Gastrocnemius medialis (tissue), 4 donors: Measurements from ENCODE around the gene PIWIL4. TPM values are rescaled to one million over a fixed set of nuclear protein-coding genes. Genes with fewer than 3 reads are reported as not detected.

Source experiments
- ATAC-seq, 2 donors: fragments of 150-250 bp; one replicate each; pipeline ENCODE4 v1.9.1; 2016
- DNase-seq, 2 donors: peaks; one replicate each; pipeline ENCODE4 v3.0.0-alpha.2; 2019
- H3K27ac ChIP-seq, 4 donors: fragments of 200-600 bp; sonication (generic); 1 replicate in 1 of 4; 2 replicates in 3 of 4; pipeline ENCODE4 v1.5.1; 2016 to 2018; ENCODE audit warnings: mild to moderate bottlenecking in 2 of 4, moderate library complexity in 1 of 4
- H3K27me3 ChIP-seq, 3 donors: fragments of 200-600 bp; sonication (generic) in 2 of 3; 1 replicate in 1 of 3; 2 replicates in 2 of 3; pipeline versions ENCODE4 v1.5.1 to v1.6.0; 2016 to 2019; ENCODE audit warnings: mild to moderate bottlenecking in 1 of 3, moderate library complexity in 1 of 3
- H3K36me3 ChIP-seq, 2 donors: fragments of 200-600 bp; sonication (generic) in 1 of 2; one replicate each; pipeline ENCODE4 v1.5.1; 2017 to 2018
- H3K4me1 ChIP-seq, 2 donors: fragments of 200-600 bp; sonication (generic) in 1 of 2; one replicate each; pipeline ENCODE4 v1.5.1; 2016 to 2017; ENCODE audit warnings: mild to moderate bottlenecking in 2 of 2
- H3K4me3 ChIP-seq, 4 donors: fragments of 200-600 bp; sonication (generic) in 3 of 4; 1 replicate in 1 of 4; 2 replicates in 3 of 4; pipeline ENCODE4 v1.5.1; 2016 to 2019; ENCODE audit warnings: mild to moderate bottlenecking in 2 of 4
- H3K9me3 ChIP-seq, 3 donors: fragments of 200-600 bp; sonication (generic) in 2 of 3; 1 replicate in 1 of 3; 2 replicates in 2 of 3; pipeline ENCODE4 v1.5.1; 2016 to 2019
- CTCF ChIP-seq, 5 experiments: fragments of 450-650 bp in 3 of 5; fragments of 200-600 bp in 2 of 5; sonication (generic) in 2 of 5; IDR thresholded peaks in 4 of 5; conservative IDR thresholded peaks in 1 of 5; 1 replicate in 4 of 5; 2 replicates in 1 of 5; pipeline ENCODE4 v1.5.1; 2016 to 2019; ENCODE audit warnings: antibody characterized with exemption in 5 of 5, mild to moderate bottlenecking in 3 of 5, moderate library complexity in 3 of 5
- POLR2A ChIP-seq, 2 donors: fragments of 450-650 bp; IDR thresholded peaks; one replicate each; pipeline ENCODE4 v1.6.1; 2017; ENCODE audit warnings: antibody characterized with exemption in 2 of 2, mild to moderate bottlenecking in 2 of 2, moderate library complexity in 2 of 2
- in situ Hi-C, 4 donors: fragments of 200-750 bp; cut with MboI; loops; one replicate each; pipeline versions ENCODE4 v1.15.0 to v1.8.0; 2017; ENCODE audit warnings: low sequenced_read_pairs in 4 of 4
- intact Hi-C: fragments of 100-400 bp; cut with DNase I; formaldehyde crosslinking; loops from one replicate; pipeline ENCODE4 v1.15.1; 2023; ENCODE audit warnings: low total_unique reads
- total RNA-seq, 4 donors: library from RNA; depleted of rRNA; stranded (reverse); fragments of >200 nt; gene quantifications; one replicate each; pipeline versions ENCODE4 v1.1.0 to v1.2.3, GENCODE V29; 2016

The PIWIL4 gene
- total RNA-seq, 4 donors from 2014 or later: 0.70 to 2.1 (median 1.3) TPM

DNA sequence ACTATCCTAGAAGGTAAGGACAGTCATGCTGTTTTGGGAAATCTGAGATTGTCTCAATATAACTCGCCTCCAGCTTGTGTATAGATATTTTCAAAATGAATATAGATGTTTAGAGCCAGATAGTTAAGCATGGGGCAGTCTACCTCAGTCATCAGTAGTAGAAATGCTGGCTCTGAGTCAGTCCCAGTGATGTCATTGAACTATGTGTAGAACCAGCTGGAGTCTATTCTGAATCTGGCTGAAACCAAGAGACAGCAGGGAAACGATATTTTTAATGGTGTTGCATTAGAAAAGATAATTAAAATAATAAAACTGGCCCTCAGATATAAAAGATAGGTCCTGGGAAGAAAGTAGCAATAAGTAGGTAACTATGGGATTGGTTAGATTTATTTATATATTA lies 25.9 kb downstream of the PIWIL4 start:
- H3K4me1 ChIP-seq: no peaks in the 10 kb centered on the region
- no peak for DNase-seq
- no peak overlapping the region for H3K4me3 ChIP-seq
- H3K9me3 ChIP-seq: no peaks in the 10 kb centered on the region
- H3K27me3 ChIP-seq: no peaks in the 10 kb centered on the region
- no peak overlapping the region for H3K27ac ChIP-seq
- in situ Hi-C loops: no loop called here
- no peak for ATAC-seq
- intact Hi-C loops: no loop called here
- TF ChIP-seq POLR2A (IDR thresholded peaks at IDR 0.05): no peak
- no peak for TF ChIP-seq CTCF (IDR thresholded peaks at IDR 0.05 in 4 of 5, conservative IDR thresholded peaks at IDR 0.05 in 1 of 5)
- no peaks in the 10 kb centered on the region for H3K36me3 ChIP-seq

GRCh38 chr11:94595076-94595475 lies 27.9 kb downstream of the PIWIL4 start:
- H3K4me1 ChIP-seq: no peaks in the 10 kb centered on the region
- no peaks in the 10 kb centered on the region for H3K9me3 ChIP-seq
- DNase-seq (no peak), ATAC-seq (no peak)
- H3K36me3 ChIP-seq: no peaks in the 10 kb centered on the region
- no peak overlapping the region for H3K4me3 ChIP-seq
- no peak for TF ChIP-seq CTCF (IDR thresholded peaks at IDR 0.05 in 4 of 5, conservative IDR thresholded peaks at IDR 0.05 in 1 of 5)
- no peak for TF ChIP-seq POLR2A (IDR thresholded peaks at IDR 0.05)
- intact Hi-C loops (no loop called here), in situ Hi-C loops (loop anchor here in 1 of 4 donors (5.0 kb wide), 1 partner anchor 78 kb away; no protein-coding TSS in a partner anchor)
- H3K27me3 ChIP-seq: no peaks in the 10 kb centered on the region
- no peak overlapping the region for H3K27ac ChIP-seq

- TF ChIP-seq POLR2A (IDR thresholded peaks at IDR 0.05): no peak
- TF ChIP-seq CTCF (IDR thresholded peaks at IDR 0.05 in 4 of 5, conservative IDR thresholded peaks at IDR 0.05 in 1 of 5): no peak
- no peak for ATAC-seq
- Histone ChIP-seq H3K36me3 (no peaks in the 10 kb centered on the region), H3K27ac (no peak overlapping the region), H3K9me3 (no peaks in the 10 kb centered on the region), H3K27me3 (no peaks in the 10 kb centered on the region), H3K4me1 (no peaks in the 10 kb centered on the region), H3K4me3 (no peak overlapping the region)
- in situ Hi-C loops (loop anchor here in 1 of 4 donors (5.0 kb wide), 1 partner anchor 81 kb away; no protein-coding TSS in a partner anchor), intact Hi-C loops (no loop called here)
- DNase-seq: no peak
Measured at GRCh38 chr11:94597896-94598295, 30.7 kb downstream of the PIWIL4 start.

- no peak overlapping the region for H3K27ac ChIP-seq
- H3K27me3 ChIP-seq: no peaks in the 10 kb centered on the region
- H3K4me3 ChIP-seq: no peak overlapping the region
- H3K9me3 ChIP-seq: no peaks in the 10 kb centered on the region
- TF ChIP-seq CTCF (IDR thresholded peaks at IDR 0.05 in 4 of 5, conservative IDR thresholded peaks at IDR 0.05 in 1 of 5) (no peak), POLR2A (IDR thresholded peaks at IDR 0.05) (no peak)
- in situ Hi-C loops (loop anchor here in 1 of 4 donors (5.0 kb wide), 1 partner anchor 82 kb away; no protein-coding TSS in a partner anchor), intact Hi-C loops (no loop called here)
- no peaks in the 10 kb centered on the region for H3K36me3 ChIP-seq
- no peak for ATAC-seq
- DNase-seq: no peak
- no peaks in the 10 kb centered on the region for H3K4me1 ChIP-seq
Measured at GRCh38 chr11:94599510-94599909, 32.3 kb downstream of the PIWIL4 start.
